BLaER1 (cell line): ENCODE results near the gene MGAT5B.
"Not testable (repeated sequence)": the region's sequence is repeated elsewhere in the genome, so short reads cannot be mapped to it uniquely, and the experiment has no call there.

ENCODE experiments used
- H3K27ac ChIP-seq: shearing (Covaris generic); formaldehyde crosslinking; 2 replicates; pipeline ENCODE4 v1.8.1; 2022
- H3K27me3 ChIP-seq: shearing (Covaris generic); formaldehyde crosslinking; 2 replicates; pipeline ENCODE4 v1.8.1; 2022
- H3K36me3 ChIP-seq: shearing (Covaris generic); formaldehyde crosslinking; 2 replicates; pipeline ENCODE4 v1.8.1; 2022
- H3K4me1 ChIP-seq: shearing (Covaris generic); formaldehyde crosslinking; 2 replicates; pipeline ENCODE4 v1.8.1; 2022
- H3K4me2 ChIP-seq: shearing (Covaris generic); formaldehyde crosslinking; 2 replicates; pipeline ENCODE4 v1.8.1; 2022
- H3K4me3 ChIP-seq: shearing (Covaris generic); formaldehyde crosslinking; 2 replicates; pipeline ENCODE4 v1.8.1; 2022
- H3K9ac ChIP-seq: shearing (Covaris generic); formaldehyde crosslinking; 2 replicates; pipeline ENCODE4 v1.8.1; 2022
- H3K9me3 ChIP-seq: shearing (Covaris generic); formaldehyde crosslinking; 2 replicates; pipeline ENCODE4 v1.8.1; 2022
- H4K20me1 ChIP-seq: shearing (Covaris generic); formaldehyde crosslinking; 2 replicates; pipeline ENCODE4 v1.8.1; 2022
- Cebpa-rat ChIP-seq: shearing (Covaris generic); IDR thresholded peaks from 2 replicates; pipeline ENCODE4 v1.8.1; 2022

The MGAT5B gene

DNA sequence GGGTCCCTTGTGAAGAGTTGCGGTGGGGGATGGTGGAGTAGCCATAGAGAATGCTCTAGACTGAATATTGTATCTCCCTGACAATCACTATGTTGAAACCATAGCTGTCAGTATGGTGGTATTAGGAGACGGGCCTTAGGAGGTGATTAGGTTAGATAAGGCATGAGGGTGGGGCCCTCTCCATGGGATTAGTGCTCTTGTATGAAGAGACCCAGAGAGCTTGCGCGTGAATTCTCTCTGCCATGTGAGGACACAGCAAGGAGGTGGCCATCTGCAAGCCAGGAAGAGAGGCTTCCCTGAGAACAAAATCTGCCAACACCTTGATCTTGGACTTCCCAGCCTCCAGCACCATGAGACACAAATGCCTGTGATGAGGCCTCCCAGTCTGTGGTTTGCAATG is 34.5 kb upstream of the MGAT5B start:
- no peaks in the 10 kb centered on the region for H3K9me3 ChIP-seq
- H3K4me2 ChIP-seq: no peak overlapping the region
- no peaks in the 10 kb centered on the region for H4K20me1 ChIP-seq
- TF ChIP-seq Cebpa-rat: no peak
- H3K9ac ChIP-seq: no peak overlapping the region
- peaks cover 33% of the 10 kb centered on the region for H3K4me1 ChIP-seq
- H3K4me3 ChIP-seq: no peak overlapping the region
- H3K27ac ChIP-seq: no peak overlapping the region
- H3K27me3 ChIP-seq: no peaks in the 10 kb centered on the region
- no peaks in the 10 kb centered on the region for H3K36me3 ChIP-seq

DNA sequence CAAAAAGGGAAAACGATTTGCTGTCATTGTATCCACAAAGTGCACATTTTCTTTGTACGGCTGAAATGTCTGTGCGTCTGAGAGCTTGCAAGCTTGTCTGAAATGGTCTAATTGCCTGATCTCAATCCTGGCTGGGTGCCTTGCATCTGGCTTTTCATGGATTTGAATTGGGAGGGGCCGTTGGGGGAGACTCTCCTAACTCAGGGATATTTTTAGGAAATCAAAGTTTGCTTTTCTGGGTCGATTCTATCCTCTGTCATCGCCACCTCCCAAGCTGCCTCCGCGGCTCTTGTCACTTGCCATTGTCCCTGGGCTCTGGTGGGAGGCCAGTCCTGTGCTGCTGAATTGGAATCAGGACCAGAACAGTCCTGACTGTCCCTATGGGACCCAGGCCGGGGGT is 33.3 kb upstream of the MGAT5B start:
- peaks cover 33% of the 10 kb centered on the region for H3K4me1 ChIP-seq
- H3K36me3 ChIP-seq: no peaks in the 10 kb centered on the region
- H4K20me1 ChIP-seq: no peaks in the 10 kb centered on the region
- no peaks in the 10 kb centered on the region for H3K9me3 ChIP-seq
- no peak overlapping the region for H3K4me3 ChIP-seq
- TF ChIP-seq Cebpa-rat: no peak
- H3K9ac ChIP-seq: no peak overlapping the region
- H3K27ac ChIP-seq: peak overlapping the region; percentile 35; the same call in 1 of the 2 replicates
- no peaks in the 10 kb centered on the region for H3K27me3 ChIP-seq
- no peak overlapping the region for H3K4me2 ChIP-seq

DNA sequence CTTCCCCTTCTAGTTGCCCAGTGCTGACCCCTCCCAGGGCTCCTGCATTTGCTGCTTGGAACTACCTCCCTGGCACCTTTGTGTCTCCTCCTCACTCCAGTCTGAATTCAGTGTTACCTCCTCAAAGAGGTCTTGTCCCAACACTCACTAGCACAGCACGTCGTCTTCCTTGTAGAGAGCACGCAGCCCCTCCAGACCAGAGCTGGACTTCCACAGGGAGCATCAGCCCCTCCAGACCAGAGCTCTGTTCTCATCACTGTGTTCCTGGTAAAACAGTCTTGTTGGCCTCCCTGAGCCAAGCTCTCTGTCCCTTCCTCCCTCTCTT is 27.8 kb upstream of the MGAT5B start:
- Histone ChIP-seq H3K9me3 (no peaks in the 10 kb centered on the region), H3K4me1 (peaks cover 80% of the 10 kb centered on the region), H3K4me2 (peak overlapping the region; percentile 93), H3K27me3 (no peaks in the 10 kb centered on the region), H3K4me3 (0 out of 2 replicates have a peak overlapping the region, but pooled peaks have one; percentile 22), H3K36me3 (no peaks in the 10 kb centered on the region), H4K20me1 (no peaks in the 10 kb centered on the region), H3K9ac (peak overlapping the region; percentile 65; the same call in 1 of the 2 replicates), H3K27ac (peak overlapping the region; percentile 97)
- no peak for TF ChIP-seq Cebpa-rat

DNA sequence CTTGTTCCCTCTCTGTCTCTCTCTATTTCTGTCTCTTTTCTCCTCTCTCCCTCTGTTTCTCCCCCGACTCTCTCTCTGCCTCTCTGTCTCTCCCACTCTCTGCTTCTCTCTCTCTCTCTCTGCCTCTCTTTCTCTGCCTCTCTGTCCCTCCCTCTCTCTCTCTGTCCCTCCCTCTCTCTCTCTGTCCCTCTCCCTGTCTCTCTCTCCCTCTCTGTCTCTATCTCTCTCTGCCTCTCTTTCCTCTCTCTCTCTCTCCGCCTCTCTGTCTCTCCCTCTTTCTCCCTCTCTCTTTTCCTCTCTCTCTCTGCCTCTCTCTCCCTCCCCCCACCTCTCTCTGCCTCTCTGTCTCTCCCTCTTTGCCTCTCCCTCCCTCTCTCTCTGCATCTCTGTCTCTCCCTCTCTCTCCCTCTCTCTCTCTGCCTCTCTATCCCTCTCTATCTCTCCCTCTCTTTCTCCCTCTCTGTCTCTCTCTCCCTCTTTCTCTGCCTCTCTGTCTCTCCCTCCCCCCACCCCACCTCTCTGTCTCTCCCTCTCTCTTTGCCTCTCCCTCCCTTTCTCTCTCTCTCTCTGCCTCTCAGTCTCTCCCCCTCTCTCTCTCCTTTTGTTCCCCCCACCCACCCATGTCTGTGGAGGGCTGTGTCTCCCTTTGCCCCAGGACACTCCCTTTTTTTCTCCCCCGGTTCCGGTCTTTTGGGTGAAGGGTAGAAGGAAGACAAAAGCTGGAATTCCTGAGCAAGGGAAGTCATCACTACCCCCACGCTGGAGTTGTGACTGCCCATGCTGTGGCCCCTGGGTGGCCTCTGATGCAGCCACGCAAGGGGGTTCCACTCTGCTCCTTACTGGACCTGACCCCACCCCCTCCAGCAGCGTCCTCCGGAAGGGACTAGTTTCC is 27.1 kb upstream of the MGAT5B start:
- 0 out of 2 replicates have a peak overlapping the region, but pooled peaks have one; percentile 22 for H3K4me3 ChIP-seq
- no peaks in the 10 kb centered on the region for H3K27me3 ChIP-seq
- no peaks in the 10 kb centered on the region for H3K36me3 ChIP-seq
- no peaks in the 10 kb centered on the region for H3K9me3 ChIP-seq
- peaks cover 87% of the 10 kb centered on the region for H3K4me1 ChIP-seq
- no peak for TF ChIP-seq Cebpa-rat
- peak overlapping the region; percentile 93 for H3K4me2 ChIP-seq
- peak overlapping the region; percentile 97 for H3K27ac ChIP-seq
- peak overlapping the region; percentile 65; the same call in 1 of the 2 replicates for H3K9ac ChIP-seq
- no peaks in the 10 kb centered on the region for H4K20me1 ChIP-seq

DNA sequence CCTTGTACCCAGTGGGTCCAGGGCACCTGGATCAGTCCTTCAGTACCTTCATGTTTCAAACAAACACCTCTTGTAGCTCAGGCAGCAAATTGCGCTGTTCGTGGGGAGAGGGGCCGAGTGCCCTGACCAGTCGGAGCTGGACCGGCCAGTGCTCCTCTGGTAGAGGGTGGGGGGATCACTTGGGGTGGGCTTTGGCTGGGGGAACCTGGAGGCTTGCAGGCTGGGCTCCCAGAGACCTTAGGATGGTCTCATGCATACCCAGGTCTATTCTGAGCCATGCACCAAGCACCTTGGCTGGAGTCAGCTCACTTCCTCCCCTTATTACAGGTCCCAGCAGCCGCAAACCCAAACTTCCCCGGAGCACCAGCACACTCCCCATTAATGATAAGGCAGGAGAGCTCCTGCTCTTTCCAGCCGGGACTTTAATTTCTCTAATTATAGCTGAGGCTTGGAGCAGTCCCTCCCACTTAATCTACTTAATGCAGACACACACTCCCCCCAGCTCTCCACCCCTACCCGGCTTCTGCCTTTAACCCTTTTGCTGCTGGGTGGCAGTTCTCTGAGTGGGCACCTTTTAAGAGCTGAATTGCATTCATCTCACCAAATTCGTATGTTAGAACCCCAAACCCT is 26.3 kb upstream of the MGAT5B start:
- H3K36me3 ChIP-seq: no peaks in the 10 kb centered on the region
- no peak for TF ChIP-seq Cebpa-rat
- H3K4me2 ChIP-seq: peak overlapping the region; percentile 93
- no peaks in the 10 kb centered on the region for H3K27me3 ChIP-seq
- peak overlapping the region; percentile 60; the same call in 1 of the 2 replicates for H3K9ac ChIP-seq
- no peaks in the 10 kb centered on the region for H3K9me3 ChIP-seq
- H3K27ac ChIP-seq: peak overlapping the region; percentile 97
- H3K4me3 ChIP-seq: no peak overlapping the region
- H3K4me1 ChIP-seq: peaks cover 95% of the 10 kb centered on the region
- H4K20me1 ChIP-seq: no peaks in the 10 kb centered on the region

DNA sequence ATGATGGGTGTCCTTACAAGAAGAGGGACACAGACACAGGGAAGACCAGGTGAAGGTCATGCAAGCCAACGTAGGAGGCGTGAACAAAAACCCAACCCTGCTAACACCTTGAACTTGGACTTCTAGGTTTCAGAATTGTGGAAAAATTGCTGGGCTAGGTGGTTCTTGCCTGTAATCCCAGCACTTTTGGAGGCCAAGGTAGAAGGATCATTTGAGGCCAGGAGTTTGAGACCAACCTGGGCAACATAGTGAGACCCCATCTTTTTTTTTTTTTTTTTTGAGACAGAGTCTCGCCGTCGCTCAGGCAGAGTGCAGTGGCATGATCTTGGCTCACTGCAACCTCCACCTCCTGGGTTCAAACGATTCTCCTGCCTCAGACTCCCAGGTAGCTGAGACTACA is 25.1 kb upstream of the MGAT5B start:
- Histone ChIP-seq H3K4me2 (peak overlapping the region; percentile 93), H3K27ac (peak overlapping the region; percentile 97), H3K4me1 (peaks cover 100% of the 10 kb centered on the region)
- H3K9me3 ChIP-seq, H3K9ac ChIP-seq, H3K36me3 ChIP-seq, H3K4me3 ChIP-seq, H4K20me1 ChIP-seq, H3K27me3 ChIP-seq: not testable (repeated sequence)

DNA sequence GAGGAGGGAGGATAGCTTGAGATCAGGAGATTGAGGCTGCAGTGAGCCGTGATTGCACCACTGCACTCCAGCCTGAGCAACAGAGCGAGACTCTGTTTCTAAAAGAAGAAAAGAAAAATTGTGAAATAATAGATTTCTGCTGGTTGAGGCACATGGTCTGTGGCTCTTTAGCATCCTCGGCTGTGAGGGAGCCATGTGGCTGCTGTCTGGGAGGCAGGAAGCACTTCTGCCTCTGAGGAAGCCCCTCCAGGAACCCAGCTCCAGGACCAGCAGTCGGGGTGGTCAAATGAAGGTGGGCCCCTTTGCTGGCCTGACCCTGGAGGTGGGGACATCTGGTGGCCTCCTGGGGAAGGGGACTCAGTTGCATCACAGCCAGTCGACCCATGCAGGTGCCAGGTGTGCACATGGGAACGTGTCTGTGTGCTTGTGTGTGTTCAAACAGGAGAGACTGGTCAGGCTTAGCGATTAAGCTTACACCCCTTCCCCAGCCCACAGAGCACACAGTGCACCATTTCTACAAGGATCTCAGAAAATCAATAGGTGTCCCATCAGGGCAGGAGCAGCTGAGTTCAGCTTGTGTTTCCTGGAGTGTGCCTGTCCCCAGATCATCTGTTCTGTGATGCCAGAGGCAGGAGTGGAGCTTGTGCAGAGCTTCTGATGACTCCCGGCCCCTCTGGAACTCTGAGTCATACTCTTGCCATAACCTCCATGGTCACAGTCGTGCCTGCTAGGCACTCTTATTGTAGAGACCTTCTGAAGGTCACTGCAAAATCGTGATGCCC is 24.3 kb upstream of the MGAT5B start:
- Histone ChIP-seq H3K4me2 (peak overlapping the region; percentile 93), H3K9ac (peak overlapping the region; percentile 78), H3K4me1 (peaks cover 100% of the 10 kb centered on the region), H4K20me1 (no peaks in the 10 kb centered on the region), H3K4me3 (peak overlapping the region; percentile 47), H3K9me3 (no peaks in the 10 kb centered on the region), H3K27me3 (no peaks in the 10 kb centered on the region), H3K36me3 (no peaks in the 10 kb centered on the region), H3K27ac (peak overlapping the region; percentile 97)
- peak; percentile 99 for TF ChIP-seq Cebpa-rat

DNA sequence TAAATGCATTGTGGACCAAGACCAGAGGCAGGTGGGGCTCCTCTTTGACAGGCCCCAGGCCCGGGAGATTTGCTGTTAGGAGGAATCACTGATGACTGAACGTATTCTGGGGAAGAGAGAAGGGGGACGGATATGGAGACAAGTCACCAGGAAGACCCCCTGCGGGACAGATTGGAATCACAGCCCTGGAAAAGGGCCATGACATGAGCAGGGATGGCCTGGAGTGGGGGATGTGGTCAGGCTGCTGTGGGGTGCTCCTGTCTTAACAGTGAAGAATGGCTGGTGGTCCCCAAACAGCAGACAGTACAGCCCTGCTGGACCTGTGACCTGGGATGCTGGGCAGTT is 23.7 kb upstream of the MGAT5B start:
- H3K4me2 ChIP-seq: peak overlapping the region; percentile 93
- peak overlapping the region; percentile 78 for H3K9ac ChIP-seq
- no peaks in the 10 kb centered on the region for H3K36me3 ChIP-seq
- H3K9me3 ChIP-seq: no peaks in the 10 kb centered on the region
- H3K27ac ChIP-seq: peak overlapping the region; percentile 97
- no peak for TF ChIP-seq Cebpa-rat
- peaks cover 100% of the 10 kb centered on the region for H3K4me1 ChIP-seq
- peak overlapping the region; percentile 47 for H3K4me3 ChIP-seq
- no peaks in the 10 kb centered on the region for H4K20me1 ChIP-seq
- no peaks in the 10 kb centered on the region for H3K27me3 ChIP-seq

DNA sequence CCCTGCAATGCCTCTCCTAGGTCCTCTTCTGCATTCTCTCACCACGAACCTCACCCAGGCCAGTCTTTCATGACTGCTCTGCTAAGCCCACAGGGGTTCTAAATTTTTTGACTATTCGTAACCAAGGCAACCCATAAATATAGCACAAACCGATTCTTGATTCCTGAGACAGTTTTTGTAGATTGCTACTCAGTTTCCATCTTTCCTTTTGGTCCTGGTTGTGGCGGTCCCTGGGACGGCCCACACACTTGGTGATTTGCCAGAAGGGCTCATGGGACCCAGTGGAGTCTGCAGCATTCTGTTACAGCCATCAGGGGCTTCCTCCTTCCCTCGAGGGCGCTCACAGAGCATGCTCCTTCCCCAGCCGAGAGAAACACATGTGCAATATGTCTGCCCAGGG is 23.4 kb upstream of the MGAT5B start:
- Histone ChIP-seq H3K4me1 (peaks cover 100% of the 10 kb centered on the region), H3K27ac (peak overlapping the region; percentile 97), H4K20me1 (no peaks in the 10 kb centered on the region), H3K36me3 (no peaks in the 10 kb centered on the region), H3K27me3 (no peaks in the 10 kb centered on the region), H3K4me3 (peak overlapping the region; percentile 47), H3K9ac (peak overlapping the region; percentile 78), H3K9me3 (no peaks in the 10 kb centered on the region), H3K4me2 (peak overlapping the region; percentile 93)
- TF ChIP-seq Cebpa-rat: no peak
